Ishikawa (cell line): ENCODE measurements around the gene SLX4.

ENCODE experiments used
- CEBPB ChIP-seq: IDR thresholded peaks from 2 replicates; pipeline ENCODE4 v1.6.1; 2012
- CREB1 ChIP-seq: IDR thresholded peaks from 2 replicates; pipeline ENCODE4 v1.6.1; 2012; ENCODE audit warnings: low read depth
- EGR1 ChIP-seq: IDR thresholded peaks from 2 replicates; pipeline ENCODE4 v1.6.1; 2012
- EP300 ChIP-seq: IDR thresholded peaks from 2 replicates; pipeline ENCODE4 v1.6.1; 2012; ENCODE audit warnings: borderline replicate concordance
- FOXM1 ChIP-seq: IDR thresholded peaks from 2 replicates; pipeline ENCODE4 v1.6.1; 2012; ENCODE audit warnings: low read depth, borderline replicate concordance
- NFIC ChIP-seq: IDR thresholded peaks from 2 replicates; pipeline ENCODE4 v1.6.1; 2012
- RAD21 ChIP-seq: IDR thresholded peaks from 2 replicates; pipeline ENCODE4 v1.6.1; 2012; ENCODE audit warnings: low read depth
- TAF1 ChIP-seq: IDR thresholded peaks from 2 replicates; pipeline ENCODE4 v1.6.1; 2012; ENCODE audit warnings: low read depth, mild to moderate bottlenecking
- TCF12 ChIP-seq: IDR thresholded peaks from 2 replicates; pipeline ENCODE4 v1.6.1; 2012; ENCODE audit warnings: low read depth
- TEAD4 ChIP-seq: IDR thresholded peaks from 2 replicates; pipeline ENCODE4 v1.6.1; 2012
- YY1 ChIP-seq: IDR thresholded peaks from 2 replicates; pipeline ENCODE4 v1.6.1; 2012; ENCODE audit warnings: low read depth
- ZBTB7A ChIP-seq: IDR thresholded peaks from 2 replicates; pipeline ENCODE4 v1.6.1; 2012; ENCODE audit warnings: low read depth
- TF ChIP-seq, protein P1 (sequence below): IDR thresholded peaks from 2 replicates; pipeline ENCODE4 v1.6.1; 2012
- TF ChIP-seq, protein P2 (sequence below): IDR thresholded peaks from 2 replicates; pipeline ENCODE4 v1.6.1; 2012; ENCODE audit warnings: low read depth, mild to moderate bottlenecking
- TF ChIP-seq, protein P3 (sequence below): IDR thresholded peaks from 2 replicates; pipeline ENCODE4 v1.6.1; 2012

SLX4 gene

DNA sequence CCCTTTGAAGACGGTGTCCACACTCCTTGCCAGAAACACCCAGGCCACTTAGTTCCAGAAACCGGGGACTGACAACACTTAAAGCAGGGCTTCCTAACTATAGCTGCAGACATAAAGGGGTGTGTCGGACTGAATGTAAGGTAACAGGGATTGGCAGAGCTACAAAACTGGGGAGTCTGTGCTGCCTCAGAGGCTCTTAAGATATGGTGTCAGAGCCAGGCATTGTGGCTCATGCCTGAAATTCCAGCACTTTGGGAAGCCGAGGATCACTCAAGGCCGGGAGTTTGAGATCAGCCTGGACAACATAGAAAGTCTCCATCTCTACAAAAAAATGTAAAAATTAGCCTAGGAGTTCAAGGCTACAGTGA is 20.0 kb downstream of the SLX4 start:
- TF ChIP-seq CREB1 (no peak), RAD21 (no peak), TEAD4 (no peak), EGR1 (no peak), ZBTB7A (no peak)
- TF ChIP-seq, protein P1, sequence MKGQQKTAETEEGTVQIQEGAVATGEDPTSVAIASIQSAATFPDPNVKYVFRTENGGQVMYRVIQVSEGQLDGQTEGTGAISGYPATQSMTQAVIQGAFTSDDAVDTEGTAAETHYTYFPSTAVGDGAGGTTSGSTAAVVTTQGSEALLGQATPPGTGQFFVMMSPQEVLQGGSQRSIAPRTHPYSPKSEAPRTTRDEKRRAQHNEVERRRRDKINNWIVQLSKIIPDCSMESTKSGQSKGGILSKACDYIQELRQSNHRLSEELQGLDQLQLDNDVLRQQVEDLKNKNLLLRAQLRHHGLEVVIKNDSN, result no peak

DNA sequence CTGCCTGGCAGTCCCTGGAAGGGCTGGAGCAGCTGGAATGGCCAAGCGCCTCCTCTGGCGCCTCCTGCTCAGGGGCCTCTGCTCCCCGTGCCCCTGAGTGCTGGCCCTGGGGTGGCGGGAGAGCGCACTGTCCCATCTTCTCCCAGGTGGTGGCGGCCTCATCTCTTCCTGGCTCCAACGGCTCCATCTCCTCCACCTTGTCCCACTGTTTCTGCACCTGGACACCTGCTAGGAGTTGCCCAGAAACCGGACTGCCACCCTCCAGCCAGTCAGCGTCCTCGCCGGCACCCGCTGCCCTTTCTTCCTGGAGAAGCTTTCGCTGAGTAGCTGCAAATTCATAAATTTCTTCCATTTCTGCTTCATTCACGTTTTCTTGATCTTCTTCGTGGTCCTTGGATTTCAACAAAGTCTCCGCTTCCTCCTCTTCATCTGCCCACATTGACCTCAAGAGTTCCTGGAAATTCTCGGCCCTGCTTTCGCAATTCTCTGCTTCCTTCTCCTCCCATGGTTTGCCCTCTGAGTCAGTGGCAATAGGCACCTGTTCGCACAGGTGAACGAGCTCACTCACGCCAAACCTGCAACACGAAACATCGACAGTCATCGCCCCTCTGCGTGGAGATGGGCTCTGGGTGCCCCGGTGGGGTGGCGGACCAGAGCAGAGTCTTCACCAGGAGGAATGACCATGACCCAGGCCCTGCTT is 20.5 kb downstream of the SLX4 start:
- TF ChIP-seq TEAD4, result no peak
- TF ChIP-seq, protein P2, sequence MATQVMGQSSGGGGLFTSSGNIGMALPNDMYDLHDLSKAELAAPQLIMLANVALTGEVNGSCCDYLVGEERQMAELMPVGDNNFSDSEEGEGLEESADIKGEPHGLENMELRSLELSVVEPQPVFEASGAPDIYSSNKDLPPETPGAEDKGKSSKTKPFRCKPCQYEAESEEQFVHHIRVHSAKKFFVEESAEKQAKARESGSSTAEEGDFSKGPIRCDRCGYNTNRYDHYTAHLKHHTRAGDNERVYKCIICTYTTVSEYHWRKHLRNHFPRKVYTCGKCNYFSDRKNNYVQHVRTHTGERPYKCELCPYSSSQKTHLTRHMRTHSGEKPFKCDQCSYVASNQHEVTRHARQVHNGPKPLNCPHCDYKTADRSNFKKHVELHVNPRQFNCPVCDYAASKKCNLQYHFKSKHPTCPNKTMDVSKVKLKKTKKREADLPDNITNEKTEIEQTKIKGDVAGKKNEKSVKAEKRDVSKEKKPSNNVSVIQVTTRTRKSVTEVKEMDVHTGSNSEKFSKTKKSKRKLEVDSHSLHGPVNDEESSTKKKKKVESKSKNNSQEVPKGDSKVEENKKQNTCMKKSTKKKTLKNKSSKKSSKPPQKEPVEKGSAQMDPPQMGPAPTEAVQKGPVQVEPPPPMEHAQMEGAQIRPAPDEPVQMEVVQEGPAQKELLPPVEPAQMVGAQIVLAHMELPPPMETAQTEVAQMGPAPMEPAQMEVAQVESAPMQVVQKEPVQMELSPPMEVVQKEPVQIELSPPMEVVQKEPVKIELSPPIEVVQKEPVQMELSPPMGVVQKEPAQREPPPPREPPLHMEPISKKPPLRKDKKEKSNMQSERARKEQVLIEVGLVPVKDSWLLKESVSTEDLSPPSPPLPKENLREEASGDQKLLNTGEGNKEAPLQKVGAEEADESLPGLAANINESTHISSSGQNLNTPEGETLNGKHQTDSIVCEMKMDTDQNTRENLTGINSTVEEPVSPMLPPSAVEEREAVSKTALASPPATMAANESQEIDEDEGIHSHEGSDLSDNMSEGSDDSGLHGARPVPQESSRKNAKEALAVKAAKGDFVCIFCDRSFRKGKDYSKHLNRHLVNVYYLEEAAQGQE, result no peak

DNA sequence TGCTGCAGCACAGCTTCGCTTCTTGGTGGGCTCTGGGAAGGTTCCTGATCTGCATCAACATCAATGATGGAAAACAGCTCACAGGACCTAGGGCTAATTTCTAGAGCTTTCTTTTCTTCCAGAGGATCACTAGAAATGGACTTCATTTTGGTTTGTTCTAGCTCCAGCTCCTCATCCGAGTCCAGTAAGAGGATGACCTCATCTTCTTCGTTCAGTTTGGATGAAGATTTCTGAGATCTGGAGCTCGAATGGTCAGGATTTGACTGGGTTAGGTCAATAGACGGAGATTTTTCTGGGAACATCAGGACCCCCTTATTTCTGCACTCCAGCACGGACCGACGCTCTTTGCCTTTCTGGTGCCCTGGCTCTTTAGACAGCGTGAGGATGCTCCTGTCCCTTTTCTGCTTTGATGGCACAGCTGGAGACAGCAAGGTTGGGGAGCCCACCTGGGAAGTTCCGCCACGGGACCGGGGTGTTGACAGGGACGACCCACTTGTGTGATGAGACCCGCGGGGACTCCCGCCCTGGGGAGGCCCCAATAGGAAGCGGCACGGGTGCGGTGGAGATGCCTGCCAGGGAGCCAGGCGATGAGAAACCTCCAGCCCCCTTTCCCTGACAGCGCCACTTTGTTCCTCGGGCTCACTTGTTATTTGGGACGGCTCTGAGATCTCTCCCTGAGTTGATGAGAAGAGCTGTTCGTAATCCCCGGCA is 21.3 kb downstream of the SLX4 start:
- TF ChIP-seq, protein P2, result no peak
- TF ChIP-seq TAF1, result no peak

DNA sequence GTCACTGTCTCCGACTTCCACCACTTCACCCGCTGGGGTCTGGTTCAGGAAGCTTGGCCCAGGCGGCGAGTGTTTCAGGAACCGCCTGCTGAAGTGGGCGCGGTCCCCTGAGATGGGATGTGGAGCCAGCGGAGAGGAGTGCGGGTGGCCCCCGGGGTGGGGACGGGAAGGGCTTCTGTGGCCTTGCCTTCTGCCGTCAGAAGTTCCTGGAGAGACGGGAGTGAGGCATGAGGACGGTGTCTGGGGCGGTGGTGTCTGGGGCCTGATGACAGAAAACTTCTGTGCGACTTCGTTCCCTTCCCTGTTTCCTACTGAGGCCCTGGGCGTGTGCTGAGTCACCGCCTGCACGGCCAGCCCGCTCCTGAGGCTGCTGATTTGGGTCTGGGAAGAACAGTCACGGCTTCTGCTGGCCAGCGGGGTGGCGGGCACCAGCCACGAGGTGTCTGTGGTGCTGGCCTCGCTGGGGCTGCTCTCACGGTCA is 21.9 kb downstream of the SLX4 start:
- TF ChIP-seq CEBPB (no peak), NFIC (no peak), FOXM1 (no peak), EP300 (no peak), TAF1 (no peak), YY1 (no peak), TEAD4 (no peak), EGR1 (no peak), TCF12 (no peak), RAD21 (no peak), CREB1 (no peak), ZBTB7A (no peak)
- TF ChIP-seq, protein P2, result no peak
- TF ChIP-seq, protein P1, result no peak
- TF ChIP-seq, protein P3, sequence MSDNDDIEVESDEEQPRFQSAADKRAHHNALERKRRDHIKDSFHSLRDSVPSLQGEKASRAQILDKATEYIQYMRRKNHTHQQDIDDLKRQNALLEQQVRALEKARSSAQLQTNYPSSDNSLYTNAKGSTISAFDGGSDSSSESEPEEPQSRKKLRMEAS, result no peak

DNA sequence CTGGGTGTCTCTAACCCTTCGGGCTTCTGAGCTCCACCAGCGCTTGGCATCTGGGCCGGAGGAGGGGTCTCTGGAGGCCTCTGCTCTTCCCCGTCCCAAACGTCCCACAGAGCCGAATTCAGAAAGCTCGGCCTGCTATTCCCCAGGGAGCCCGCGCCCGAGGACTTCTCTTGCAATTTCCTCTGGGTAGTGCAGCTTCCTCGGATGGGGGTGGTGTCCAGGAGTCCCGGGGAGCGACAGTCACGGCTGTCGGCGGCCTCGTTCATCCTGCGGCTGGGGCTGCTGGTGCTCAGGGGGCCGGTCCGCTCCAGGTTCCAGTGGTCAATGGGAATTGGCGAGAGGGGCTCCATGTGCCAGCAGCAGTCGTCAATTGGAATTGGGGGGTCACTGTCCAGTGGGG is 22.4 kb downstream of the SLX4 start:
- TF ChIP-seq, protein P1, result no peak
- TF ChIP-seq, protein P3, result no peak
- TF ChIP-seq YY1 (no peak), NFIC (no peak), FOXM1 (no peak), TEAD4 (no peak), RAD21 (no peak)
- TF ChIP-seq, protein P2, result no peak
